Bronchial epithelial cell (primary cell): ENCODE measurements around the gene KISS1R. TPM values are rescaled to one million over a fixed set of nuclear protein-coding genes. Genes with fewer than 3 reads are reported as not detected.
"Not testable (repeated sequence)": the region's sequence is repeated elsewhere in the genome, so short reads cannot be mapped to it uniquely, and the experiment has no call there.

ENCODE experiments used
- DNase-seq: peaks from one replicate; pipeline ENCODE4 v3.0.0-alpha.2; 2010; ENCODE audit warnings: low read depth
- FAIRE-seq: peaks from 2 replicates; lab custom pipeline; 2011; peaks lifted over from hg19 to GRCh38; lab: Jason Lieb, UNC
- H3K27me3 ChIP-seq: 2 replicates; pipeline ENCODE4 v1.5.1; 2011; ENCODE audit warnings: low read length; ENCODE audit not compliant: control insufficient read depth, insufficient read depth
- H3K36me3 ChIP-seq: 2 replicates; pipeline ENCODE4 v1.5.1; 2011; ENCODE audit warnings: low read length; ENCODE audit not compliant: control insufficient read depth, insufficient read depth
- H3K4me3 ChIP-seq: 2 replicates; pipeline ENCODE4 v1.5.1; 2011; ENCODE audit warnings: mild to moderate bottlenecking, low read depth, low read length, control low read depth
- CTCF ChIP-seq: IDR thresholded peaks from 2 replicates; pipeline ENCODE4 v1.5.1; 2011; ENCODE audit warnings: mild to moderate bottlenecking, moderate library complexity, low read length, control low read depth, inconsistent platforms; ENCODE audit not compliant: insufficient read depth, severe bottlenecking
- total RNA-seq: library from RNA; depleted of rRNA; stranded (reverse); fragments of >200 nt; gene quantifications from 2 replicates; pipeline ENCODE4 v1.2.1, GENCODE V29; 2014

KISS1R gene
- total RNA-seq, 1 donor from 2014 or later: not detected

- Histone ChIP-seq H3K4me3 (no peak overlapping the region), H3K27me3 (no peaks in the 10 kb centered on the region), H3K36me3 (peaks cover 15% of the 10 kb centered on the region)
- FAIRE-seq: no peak
- no peak for DNase-seq
- TF ChIP-seq CTCF: no peak
These were observed 41.8 kb upstream of the KISS1R start for GRCh38 chr19:875265-875879.

GRCh38 chr19:876089-876488, 41.0 kb upstream of the KISS1R start:
- DNase-seq (no peak), FAIRE-seq (no peak)
- H3K4me3 ChIP-seq: no peak overlapping the region
- peaks cover 14% of the 10 kb centered on the region for H3K36me3 ChIP-seq
- H3K27me3 ChIP-seq: no peaks in the 10 kb centered on the region
- no peak for TF ChIP-seq CTCF

- TF ChIP-seq CTCF: no peak
- DNase-seq (no peak), FAIRE-seq (no peak)
- no peaks in the 10 kb centered on the region for H3K27me3 ChIP-seq
- no peak overlapping the region for H3K4me3 ChIP-seq
- H3K36me3 ChIP-seq: peaks cover 19% of the 10 kb centered on the region
These were observed 40.3 kb upstream of the KISS1R start for GRCh38 chr19:876780-877314.

GRCh38 chr19:877992-878660, 39.0 kb upstream of the KISS1R start:
- H3K27me3 ChIP-seq, FAIRE-seq, DNase-seq, H3K4me3 ChIP-seq: not testable (repeated sequence)
- H3K36me3 ChIP-seq: peaks cover 29% of the 10 kb centered on the region

GRCh38 chr19:878751-879561, 38.2 kb upstream of the KISS1R start:
- FAIRE-seq: peak; percentile 100
- DNase-seq, H3K27me3 ChIP-seq, H3K4me3 ChIP-seq: not testable (repeated sequence)
- H3K36me3 ChIP-seq: peaks cover 33% of the 10 kb centered on the region

- Histone ChIP-seq H3K27me3 (no peaks in the 10 kb centered on the region), H3K36me3 (peaks cover 35% of the 10 kb centered on the region), H3K4me3 (no peak overlapping the region)
- no peak for TF ChIP-seq CTCF
- FAIRE-seq (no peak), DNase-seq (no peak)
These were observed 37.3 kb upstream of the KISS1R start for GRCh38 chr19:879711-880438.
